ENCODE results near the gene TYW3. TPM values are rescaled to one million over a fixed set of nuclear protein-coding genes. Genes with fewer than 3 reads are reported as not detected.

TYW3 gene
- polyA plus RNA-seq, 1 experiment: 34.4 TPM

- ChIA-PET CTCF (interaction anchor here (1.0 to 9.0 kb wide), 4 partner anchors 11 to 489 kb away, joined by 3 to 218 read pairs (median 8); partner anchors contain the start of gene TYW3), POLR2A (no interaction called here)
- Histone ChIP-seq H3K27me3 (ENCODE audit: control insufficient read depth, insufficient read depth, low read length) (no peaks in the 10 kb centered on the region), H3K9me3 (ENCODE audit: control insufficient read depth, insufficient read depth, low read length) (no peaks in the 10 kb centered on the region), H3K4me3 (ENCODE audit: low read depth, low read length) (no peak overlapping the region), H3K27ac (ENCODE audit: low read depth, low read length) (no peak overlapping the region)
- no peak for TF ChIP-seq CTCF (IDR thresholded peaks at IDR 0.05; ENCODE audit: low read depth, low read length)
- DNase-seq (ENCODE audit: low read depth, low spot score): no peak
These were observed 44.6 kb downstream of the TYW3 start for GRCh38 chr1:74777525-74777924.

- H3K4me3 ChIP-seq (ENCODE audit: low read depth, low read length): no peak overlapping the region
- H3K27me3 ChIP-seq (ENCODE audit: control insufficient read depth, insufficient read depth, low read length): no peaks in the 10 kb centered on the region
- H3K27ac ChIP-seq (ENCODE audit: low read depth, low read length): no peak overlapping the region
- no peak for TF ChIP-seq CTCF (IDR thresholded peaks at IDR 0.05; ENCODE audit: low read depth, low read length)
- no peaks in the 10 kb centered on the region for H3K9me3 ChIP-seq (ENCODE audit: control insufficient read depth, insufficient read depth, low read length)
- POLR2A ChIA-PET: no interaction called here
- CTCF ChIA-PET: no interaction called here
- DNase-seq (ENCODE audit: low read depth, low spot score): no peak
These were observed 46.8 kb downstream of the TYW3 start for GRCh38 chr1:74779750-74780149.

- no peak for DNase-seq (ENCODE audit: low read depth, low spot score)
- no peak overlapping the region for H3K4me3 ChIP-seq (ENCODE audit: low read depth, low read length)
- no peak for TF ChIP-seq CTCF (IDR thresholded peaks at IDR 0.05; ENCODE audit: low read depth, low read length)
- ChIA-PET POLR2A (no interaction called here), CTCF (interaction anchor here (2.1 kb wide), 1 partner anchor 9 kb away, joined by 9 read pairs; no protein-coding TSS in a partner anchor)
- no peak overlapping the region for H3K27ac ChIP-seq (ENCODE audit: low read depth, low read length)
- H3K9me3 ChIP-seq (ENCODE audit: control insufficient read depth, insufficient read depth, low read length): no peaks in the 10 kb centered on the region
- H3K27me3 ChIP-seq (ENCODE audit: control insufficient read depth, insufficient read depth, low read length): no peaks in the 10 kb centered on the region
These were observed 47.6 kb downstream of the TYW3 start for GRCh38 chr1:74780594-74780993.

GRCh38 chr1:74785944-74786343 is 53.0 kb downstream of the TYW3 start:
- no peak for DNase-seq (ENCODE audit: low read depth, low spot score)
- H3K4me3 ChIP-seq (ENCODE audit: low read depth, low read length): no peak overlapping the region
- no peak overlapping the region for H3K27ac ChIP-seq (ENCODE audit: low read depth, low read length)
- TF ChIP-seq CTCF (IDR thresholded peaks at IDR 0.05; ENCODE audit: low read depth, low read length): no peak
- no peaks in the 10 kb centered on the region for H3K9me3 ChIP-seq (ENCODE audit: control insufficient read depth, insufficient read depth, low read length)
- POLR2A ChIA-PET: no interaction called here
- CTCF ChIA-PET: interaction anchor here (1.2 to 1.6 kb wide), 2 partner anchors 14 to 418 kb away, joined by 6 read pairs; no protein-coding TSS in a partner anchor
- no peaks in the 10 kb centered on the region for H3K27me3 ChIP-seq (ENCODE audit: control insufficient read depth, insufficient read depth, low read length)

GRCh38 chr1:74790453-74790852 is 57.5 kb downstream of the TYW3 start:
- Histone ChIP-seq H3K9me3 (ENCODE audit: control insufficient read depth, insufficient read depth, low read length) (no peaks in the 10 kb centered on the region), H3K27me3 (ENCODE audit: control insufficient read depth, insufficient read depth, low read length) (no peaks in the 10 kb centered on the region), H3K27ac (ENCODE audit: low read depth, low read length) (no peak overlapping the region), H3K4me3 (ENCODE audit: low read depth, low read length) (no peak overlapping the region)
- POLR2A ChIA-PET: no interaction called here
- no peak for TF ChIP-seq CTCF (IDR thresholded peaks at IDR 0.05; ENCODE audit: low read depth, low read length)
- no peak for DNase-seq (ENCODE audit: low read depth, low spot score)
- CTCF ChIA-PET: no interaction called here
